Left colon (tissue), 2 donors: ENCODE data around the gene GOLT1A. TPM values are rescaled to one million over a fixed set of nuclear protein-coding genes. Genes with fewer than 3 reads are reported as not detected.

Experiments
- ATAC-seq: fragments of 200-7000 bp; cut with Tn5 transposase; one replicate; pipeline ENCODE4 v1.9.1; 2020; ENCODE audit warnings: mild to moderate bottlenecking, moderate library complexity
- DNase-seq, 2 donors: peaks; one replicate each; pipeline ENCODE4 v3.0.0-alpha.2; 2020
- intact Hi-C, 2 donors: fragments of 100-400 bp; cut with DNase I in 1 of 2; cut with micrococcal nuclease in 1 of 2; formaldehyde crosslinking; loops; one replicate each; pipeline versions ENCODE4 v1.11.2 to v1.14.0; 2022; cut with DNase I, micrococcal nuclease
- total RNA-seq, 2 donors: library from RNA; stranded (reverse); fragmentation: NEBNext Ultra II Directional; extraction: Animal tissue kit (Norgen Biotek cat#: 25700); gene quantifications; one replicate each; pipeline ENCODE4 v1.2.1, GENCODE V29; 2021
- donor health status: DM: no; HTN: no; CAD: no.
- donor health status: DM: yes; HTN: yes; CAD: no.

GOLT1A gene
- total RNA-seq, 2 donors from 2014 or later, result 5.3 to 6.5 TPM

GRCh38 chr1:204223129-204223860 is 9.5 kb upstream of the GOLT1A start:
- intact Hi-C loops, result no loop called here
- ATAC-seq, result no peak
- DNase-seq, result no peak

- DNase-seq (no peak), ATAC-seq (no peak)
- intact Hi-C loops, result no loop called here
These were observed 8.9 kb upstream of the GOLT1A start for GRCh38 chr1:204222764-204223055.

GRCh38 chr1:204222006-204222763 is 8.4 kb upstream of the GOLT1A start:
- ATAC-seq (no peak), DNase-seq (no peak)
- intact Hi-C loops, result no loop called here

GRCh38 chr1:204221271-204221670 is 7.5 kb upstream of the GOLT1A start:
- ATAC-seq (no peak), DNase-seq (no peak)
- intact Hi-C loops, result no loop called here

GRCh38 chr1:204219971-204220616 is 6.3 kb upstream of the GOLT1A start:
- no peak for ATAC-seq
- intact Hi-C loops, result no loop called here
- DNase-seq, result no peak

GRCh38 chr1:204218552-204218951 is 4.8 kb upstream of the GOLT1A start:
- no peak for DNase-seq
- no peak for ATAC-seq
- intact Hi-C loops, result no loop called here

- intact Hi-C loops, result no loop called here
- no peak for ATAC-seq
These were observed 3.8 kb upstream of the GOLT1A start for GRCh38 chr1:204217648-204218000.

GRCh38 chr1:204216880-204217647 is 3.3 kb upstream of the GOLT1A start:
- no peak for ATAC-seq
- no peak for DNase-seq
- intact Hi-C loops, result no loop called here

More at GRCh38 chr1:204217648-204218000, 3.8 kb upstream of the GOLT1A start:
- no peak for DNase-seq

GRCh38 chr1:204216236-204216635 is 2.4 kb upstream of the GOLT1A start:
- intact Hi-C loops, result no loop called here

GRCh38 chr1:204212715-204213114 is 1.1 kb downstream of the GOLT1A start:
- no peak for ATAC-seq
- DNase-seq, result no peak
- intact Hi-C loops, result loop anchor here in 1 of 2 donors (5.0 kb wide), 1 partner anchor 150 kb away; no protein-coding TSS in a partner anchor

More at GRCh38 chr1:204216236-204216635, 2.4 kb upstream of the GOLT1A start:
- no peak for DNase-seq
- no peak for ATAC-seq

- DNase-seq (no peak), ATAC-seq (no peak)
- intact Hi-C loops, result loop anchor here in 1 of 2 donors (5.0 kb wide), 1 partner anchor 151 kb away; no protein-coding TSS in a partner anchor
These were observed 2.7 kb downstream of the GOLT1A start for GRCh38 chr1:204211046-204211445.

- intact Hi-C loops, result loop anchor here in 1 of 2 donors (5.0 kb wide), 1 partner anchor 45 kb away; no protein-coding TSS in a partner anchor
- DNase-seq, result peak; percentile 40 to 81
- ATAC-seq, result peak; percentile 90
These were observed 6.6 kb downstream of the GOLT1A start for GRCh38 chr1:204207136-204207616.

GRCh38 chr1:204206121-204206520 is 7.7 kb downstream of the GOLT1A start:
- ATAC-seq (no peak), DNase-seq (no peak)
- intact Hi-C loops, result loop anchor here in 1 of 2 donors (5.0 kb wide), 1 partner anchor 44 kb away; no protein-coding TSS in a partner anchor

- DNase-seq, result no peak
- ATAC-seq, result no peak
- intact Hi-C loops, result loop anchor here in 1 of 2 donors (5.0 kb wide), 1 partner anchor 43 kb away; no protein-coding TSS in a partner anchor
These were observed 8.3 kb downstream of the GOLT1A start for GRCh38 chr1:204205486-204205885.

GRCh38 chr1:204204944-204205343 is 8.8 kb downstream of the GOLT1A start:
- intact Hi-C loops, result loop anchor here in 1 of 2 donors (5.0 kb wide), 1 partner anchor 43 kb away; no protein-coding TSS in a partner anchor
- ATAC-seq (no peak), DNase-seq (no peak)

GRCh38 chr1:204203206-204203767 is 10.5 kb downstream of the GOLT1A start:
- ATAC-seq (no peak), DNase-seq (peak in 1 of 2 donors; percentile 18)
- intact Hi-C loops, result no loop called here

GRCh38 chr1:204202481-204202880 is 11.3 kb downstream of the GOLT1A start:
- ATAC-seq (no peak), DNase-seq (peak in 1 of 2 donors; percentile 4)
- intact Hi-C loops, result no loop called here

GRCh38 chr1:204201348-204202040 is 12.3 kb downstream of the GOLT1A start:
- intact Hi-C loops, result no loop called here

More at GRCh38 chr1:204201348-204202040, 12.3 kb downstream of the GOLT1A start:
- DNase-seq, result peak in 1 of 2 donors; percentile 17
- no peak for ATAC-seq
